ENCODE measurements around the gene DHX9.

DNA sequence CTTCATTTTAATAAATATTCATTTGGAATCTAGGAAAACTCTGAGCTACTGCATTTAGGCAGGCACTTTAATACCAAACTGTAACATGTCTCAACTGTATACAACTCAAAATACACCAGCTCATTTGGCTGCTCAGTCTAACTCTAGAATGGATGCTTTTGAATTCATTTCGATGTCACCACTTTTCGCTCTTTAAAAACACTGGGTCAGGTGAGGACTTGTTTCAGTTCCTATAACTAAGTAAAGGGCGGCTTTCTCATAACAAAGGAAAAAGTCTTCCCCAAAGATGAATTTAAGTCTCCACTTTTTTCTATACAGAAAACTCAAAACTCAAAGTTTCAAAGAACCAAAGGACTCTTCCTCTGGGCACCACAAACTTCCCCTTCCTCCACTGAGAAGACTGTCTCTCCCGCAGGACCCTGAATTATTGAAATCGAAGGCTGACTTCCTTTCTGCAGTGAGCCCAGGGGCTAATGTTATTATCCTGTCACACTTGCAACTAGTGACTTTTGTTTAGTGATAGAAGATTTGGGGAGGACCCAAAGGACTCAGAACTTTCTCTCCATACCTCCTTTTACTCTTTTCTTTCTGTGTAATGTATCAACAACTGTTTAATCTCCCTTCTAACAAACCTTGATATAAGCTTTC is 9.7 kb upstream of the DHX9 start:
- TF ChIP-seq, protein P1, sequence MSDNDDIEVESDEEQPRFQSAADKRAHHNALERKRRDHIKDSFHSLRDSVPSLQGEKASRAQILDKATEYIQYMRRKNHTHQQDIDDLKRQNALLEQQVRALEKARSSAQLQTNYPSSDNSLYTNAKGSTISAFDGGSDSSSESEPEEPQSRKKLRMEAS (IDR thresholded peaks at IDR 0.05) = no peak
- TF ChIP-seq RAD21 (IDR thresholded peaks at IDR 0.05; ENCODE audit: low read depth) = no peak

All from Ishikawa (cell line).